Psoas muscle (tissue), 8 donors: Measurements from ENCODE around the gene LRFN2. TPM values are rescaled to one million over a fixed set of nuclear protein-coding genes. Genes with fewer than 3 reads are reported as not detected.

ENCODE experiments used
- ATAC-seq, 4 donors: fragments of 200-7000 bp; cut with Tn5 transposase; one replicate each; pipeline ENCODE4 v1.9.1; 2020; ENCODE audit warnings: moderate library complexity in 3 of 4, mild to moderate bottlenecking in 2 of 4
- DNase-seq, 2 donors: peaks; one replicate each; pipeline ENCODE4 v3.0.0-alpha.2; 2020
- H3K27ac ChIP-seq: fragments of 200-600 bp; one replicate; pipeline ENCODE4 v1.8.0; 2022
- H3K27me3 ChIP-seq, 3 donors: fragments of 200-600 bp in 1 of 3; one replicate each; pipeline versions ENCODE4 v1.6.1 to v1.8.0; 2013 to 2022; ENCODE audit warnings: low read length in 2 of 3, mild to moderate bottlenecking in 2 of 3, moderate library complexity in 1 of 3; ENCODE audit not compliant: insufficient read depth in 3 of 3
- H3K36me3 ChIP-seq, 2 donors: fragments of 200-600 bp in 1 of 2; one replicate each; pipeline versions ENCODE4 v1.6.1 to v1.8.0; 2013 to 2022; ENCODE audit warnings: low read depth in 1 of 2, mild to moderate bottlenecking in 1 of 2, moderate library complexity in 1 of 2; ENCODE audit not compliant: insufficient read depth in 1 of 2
- H3K4me1 ChIP-seq: fragments of 200-600 bp; one replicate; pipeline ENCODE4 v1.8.0; 2022
- H3K4me3 ChIP-seq: fragments of 200-600 bp; one replicate; pipeline ENCODE4 v1.8.0; 2022; ENCODE audit warnings: mild to moderate bottlenecking
- H3K9me3 ChIP-seq: fragments of 200-600 bp; one replicate; pipeline ENCODE4 v1.8.0; 2022
- WGBS, 3 donors: extraction: QIAGEN DNeasy Blood & Tissue Kit; methylation state at CpG; one replicate each; pipeline versions ENCODE4 v1.1.6 to v1.1.7; 2013; 5-methylcytosine and 5-hydroxymethylcytosine counted together
- intact Hi-C, 2 donors: fragments of 100-400 bp; cut with DNase I; formaldehyde crosslinking; loops; one replicate each; pipeline versions ENCODE4 v1.11.0 to v1.14.2; 2022
- polyA plus RNA-seq, 3 donors: library from polyadenylated mRNA; stranded (reverse); fragments of 200-250 nt; gene quantifications; one replicate each; pipeline ENCODE4 v1.2.3, GENCODE V29; 2013
- total RNA-seq, 4 donors: library from RNA; stranded (reverse); fragmentation: NEBNext Ultra II Directional in 2 of 4; extraction: Animal tissue kit (Norgen Biotek cat#: 25700) in 2 of 4; gene quantifications; one replicate each; pipeline versions ENCODE4 v1.2.1 to v1.2.4, GENCODE V29; 2021 to 2023
- TF ChIP-seq, protein P1 (sequence below): fragments of 200-600 bp; IDR thresholded peaks from one replicate; pipeline ENCODE4 v1.8.0; 2022; ENCODE audit warnings: antibody characterized with exemption
- donor health status: healthy with polysubstance abuse.
- donor health status: DM: no; HTN: no; CAD: no; lungs with moderate emphysema.
- donor health status: Bipolar disorder and iron deficiency.
- donor health status: healthy.
- donor health status: DM: yes; HTN: yes; CAD: no.
- donor health status: DM: no; HTN: no; CAD: no.
- donor health status: DM: no; HTN: no; CAD: no.
- donor health status: DM: yes; HTN: yes; CAD: no.

LRFN2 gene
- total and polyA plus RNA-seq, 7 donors, result 0.06 TPM; not detected in 6

GRCh38 chr6:40543146-40543545 lies 44.0 kb downstream of the LRFN2 start:
- H3K36me3 ChIP-seq, result no peaks in the 10 kb centered on the region
- no peaks in the 10 kb centered on the region for H3K4me1 ChIP-seq
- DNase-seq (no peak), ATAC-seq (no peak)
- TF ChIP-seq, protein P1, sequence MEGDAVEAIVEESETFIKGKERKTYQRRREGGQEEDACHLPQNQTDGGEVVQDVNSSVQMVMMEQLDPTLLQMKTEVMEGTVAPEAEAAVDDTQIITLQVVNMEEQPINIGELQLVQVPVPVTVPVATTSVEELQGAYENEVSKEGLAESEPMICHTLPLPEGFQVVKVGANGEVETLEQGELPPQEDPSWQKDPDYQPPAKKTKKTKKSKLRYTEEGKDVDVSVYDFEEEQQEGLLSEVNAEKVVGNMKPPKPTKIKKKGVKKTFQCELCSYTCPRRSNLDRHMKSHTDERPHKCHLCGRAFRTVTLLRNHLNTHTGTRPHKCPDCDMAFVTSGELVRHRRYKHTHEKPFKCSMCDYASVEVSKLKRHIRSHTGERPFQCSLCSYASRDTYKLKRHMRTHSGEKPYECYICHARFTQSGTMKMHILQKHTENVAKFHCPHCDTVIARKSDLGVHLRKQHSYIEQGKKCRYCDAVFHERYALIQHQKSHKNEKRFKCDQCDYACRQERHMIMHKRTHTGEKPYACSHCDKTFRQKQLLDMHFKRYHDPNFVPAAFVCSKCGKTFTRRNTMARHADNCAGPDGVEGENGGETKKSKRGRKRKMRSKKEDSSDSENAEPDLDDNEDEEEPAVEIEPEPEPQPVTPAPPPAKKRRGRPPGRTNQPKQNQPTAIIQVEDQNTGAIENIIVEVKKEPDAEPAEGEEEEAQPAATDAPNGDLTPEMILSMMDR, result no peak
- H3K27ac ChIP-seq, result no peak overlapping the region
- no peaks in the 10 kb centered on the region for H3K27me3 ChIP-seq
- intact Hi-C loops, result no loop called here
- no peaks in the 10 kb centered on the region for H3K9me3 ChIP-seq
- 69 to 95% (median 89%) methylated on average over 5 of the region's 5 CpGs for WGBS, 3 donors
- no peak overlapping the region for H3K4me3 ChIP-seq

GRCh38 chr6:40542175-40542764 lies 44.9 kb downstream of the LRFN2 start:
- intact Hi-C loops, result no loop called here
- Histone ChIP-seq H3K9me3 (no peaks in the 10 kb centered on the region), H3K4me3 (no peak overlapping the region), H3K4me1 (no peaks in the 10 kb centered on the region), H3K27ac (no peak overlapping the region), H3K27me3 (no peaks in the 10 kb centered on the region), H3K36me3 (no peaks in the 10 kb centered on the region)
- TF ChIP-seq, protein P1, result no peak
- WGBS, 3 donors, result 61 to 77% (median 65%) methylated on average over 5 of the region's 5 CpGs
- DNase-seq, result no peak
- no peak for ATAC-seq

DNA sequence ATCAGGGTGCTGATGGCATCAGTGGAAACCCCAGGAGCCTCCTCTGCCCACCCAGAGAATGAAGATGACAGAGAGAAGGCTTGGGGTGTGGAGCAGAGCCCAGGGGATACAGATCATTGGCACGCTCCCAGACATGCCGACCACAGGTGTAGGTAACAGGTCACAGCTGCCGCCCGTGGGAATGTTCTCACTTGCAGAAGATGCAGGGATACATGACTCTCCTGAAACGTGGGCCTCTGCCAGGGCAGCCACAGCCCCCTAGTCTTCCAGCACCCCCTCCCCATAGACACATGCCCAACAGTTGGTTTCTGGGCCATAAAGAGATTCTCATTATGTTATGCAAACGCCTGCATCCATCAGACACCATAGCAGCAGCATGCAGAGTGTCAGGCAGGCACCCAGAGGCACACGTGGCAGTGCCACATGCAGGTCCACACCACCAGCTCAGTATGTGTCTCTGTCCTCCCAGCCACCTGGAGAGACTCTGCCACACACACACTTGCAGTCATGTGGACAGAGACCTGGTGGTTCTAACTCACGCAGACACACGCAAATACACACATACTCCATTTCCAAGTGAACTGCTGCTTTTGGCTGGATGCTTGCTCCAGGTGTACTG lies 45.5 kb downstream of the LRFN2 start:
- Histone ChIP-seq H3K4me1 (no peaks in the 10 kb centered on the region), H3K4me3 (no peak overlapping the region), H3K27me3 (no peaks in the 10 kb centered on the region), H3K9me3 (no peaks in the 10 kb centered on the region), H3K36me3 (no peaks in the 10 kb centered on the region), H3K27ac (no peak overlapping the region)
- no peak for DNase-seq
- no peak for ATAC-seq
- intact Hi-C loops, result no loop called here
- TF ChIP-seq, protein P1, result no peak
- WGBS, 3 donors, result 46 to 55% (median 52%) methylated on average over 9 of the region's 9 CpGs

DNA sequence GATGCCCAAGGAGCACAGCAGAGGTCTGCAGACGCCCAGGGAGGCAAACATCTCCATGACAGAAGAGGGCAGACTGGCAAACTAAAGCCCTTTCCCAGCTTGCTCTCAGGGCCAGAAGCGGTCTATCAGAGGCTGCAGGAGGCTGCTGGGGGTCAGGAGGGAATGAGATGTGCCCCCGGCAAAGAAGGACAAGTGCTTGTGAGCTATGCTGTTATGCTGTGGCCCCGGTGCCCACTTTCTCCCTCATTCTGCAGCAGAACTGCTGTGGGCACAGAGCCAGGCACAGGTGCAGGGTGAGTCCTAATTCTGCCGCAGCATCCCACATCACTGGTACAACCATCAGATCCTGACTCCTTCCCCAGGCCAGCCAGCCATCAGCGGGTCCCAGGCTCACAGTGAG lies 46.4 kb downstream of the LRFN2 start:
- intact Hi-C loops, result no loop called here
- Histone ChIP-seq H3K9me3 (no peaks in the 10 kb centered on the region), H3K4me3 (no peak overlapping the region), H3K36me3 (no peaks in the 10 kb centered on the region), H3K27ac (no peak overlapping the region), H3K27me3 (no peaks in the 10 kb centered on the region), H3K4me1 (no peaks in the 10 kb centered on the region)
- ATAC-seq, result no peak
- TF ChIP-seq, protein P1, result no peak
- 73 to 87% (median 80%) methylated on average over 6 of the region's 6 CpGs for WGBS, 3 donors
- DNase-seq, result no peak

- TF ChIP-seq, protein P1, result no peak
- no peak overlapping the region for H3K4me3 ChIP-seq
- H3K4me1 ChIP-seq, result no peaks in the 10 kb centered on the region
- H3K9me3 ChIP-seq, result no peaks in the 10 kb centered on the region
- WGBS, 3 donors, result 91 to 92% (median 92%) methylated on average over 7 of the region's 7 CpGs
- no peak overlapping the region for H3K27ac ChIP-seq
- DNase-seq (no peak), ATAC-seq (no peak)
- no peaks in the 10 kb centered on the region for H3K36me3 ChIP-seq
- intact Hi-C loops, result no loop called here
- no peaks in the 10 kb centered on the region for H3K27me3 ChIP-seq
Observed at GRCh38 chr6:40539853-40540252, 47.3 kb downstream of the LRFN2 start.
